ENCODE measurements around the gene ACTL9.

Gene ACTL9

GRCh38 chr19:8684001-8684902 lies 14.3 kb downstream of the ACTL9 start:
- DNase-seq: no peak

GRCh38 chr19:8682931-8683330 lies 15.7 kb downstream of the ACTL9 start:
- no peak for DNase-seq

GRCh38 chr19:8682472-8682871 lies 16.1 kb downstream of the ACTL9 start:
- no peak for DNase-seq

GRCh38 chr19:8681345-8682029 lies 17.1 kb downstream of the ACTL9 start:
- DNase-seq: no peak

GRCh38 chr19:8680676-8681344 lies 17.8 kb downstream of the ACTL9 start:
- no peak for DNase-seq

- DNase-seq: no peak
Observed at GRCh38 chr19:8678244-8678807, 20.3 kb downstream of the ACTL9 start.

- DNase-seq: no peak
Observed at GRCh38 chr19:8675066-8675465, 23.5 kb downstream of the ACTL9 start.

- no peak for DNase-seq
Observed at GRCh38 chr19:8673276-8673891, 25.2 kb downstream of the ACTL9 start.

GRCh38 chr19:8666814-8667405 lies 31.7 kb downstream of the ACTL9 start:
- DNase-seq: no peak

GRCh38 chr19:8665468-8666213 lies 33.0 kb downstream of the ACTL9 start:
- no peak for DNase-seq

- no peak for DNase-seq
Observed at GRCh38 chr19:8664671-8665057, 33.9 kb downstream of the ACTL9 start.

GRCh38 chr19:8663920-8664670 lies 34.5 kb downstream of the ACTL9 start:
- no peak for DNase-seq

GRCh38 chr19:8662263-8662662 lies 36.3 kb downstream of the ACTL9 start:
- no peak for DNase-seq

GRCh38 chr19:8659905-8660304 lies 38.7 kb downstream of the ACTL9 start:
- no peak for DNase-seq

- DNase-seq: no peak
Observed at GRCh38 chr19:8657869-8658268, 40.7 kb downstream of the ACTL9 start.

GRCh38 chr19:8655340-8655709 lies 43.3 kb downstream of the ACTL9 start:
- no peak for DNase-seq

GRCh38 chr19:8654591-8655339 lies 43.8 kb downstream of the ACTL9 start:
- no peak for DNase-seq

GRCh38 chr19:8648240-8648639 lies 50.4 kb downstream of the ACTL9 start:
- no peak for DNase-seq
